Measurements from ENCODE around the gene NEFH.
"Not testable (repeated sequence)": the region's sequence is repeated elsewhere in the genome, so short reads cannot be mapped to it uniquely, and the experiment has no call there.

The NEFH gene

GRCh38 chr22:29461263-29461662 lies 18.8 kb upstream of the NEFH start:
- DNase-seq (ENCODE audit: low spot score): no peak

DNA sequence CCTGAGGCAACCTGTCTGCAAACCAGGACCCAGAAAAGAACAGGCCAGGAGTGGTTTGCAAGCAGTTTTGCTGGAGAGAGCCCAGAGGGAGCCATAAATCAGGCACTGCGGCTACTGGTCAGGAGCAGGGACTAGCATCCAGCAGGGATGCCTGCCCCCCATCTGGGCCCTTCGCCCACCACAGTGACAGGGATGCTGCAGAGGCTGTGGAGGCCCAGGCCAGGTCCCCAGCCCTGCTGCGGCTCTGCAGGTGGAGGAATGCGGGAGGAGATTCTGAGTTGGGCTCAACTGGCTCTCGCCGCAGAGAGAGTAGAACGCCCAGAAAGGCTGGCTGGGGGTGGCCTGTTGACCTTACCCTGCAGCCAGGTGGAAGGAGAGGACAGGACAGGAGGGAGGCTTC lies 16.4 kb upstream of the NEFH start:
- DNase-seq (ENCODE audit: low spot score): no peak

DNA sequence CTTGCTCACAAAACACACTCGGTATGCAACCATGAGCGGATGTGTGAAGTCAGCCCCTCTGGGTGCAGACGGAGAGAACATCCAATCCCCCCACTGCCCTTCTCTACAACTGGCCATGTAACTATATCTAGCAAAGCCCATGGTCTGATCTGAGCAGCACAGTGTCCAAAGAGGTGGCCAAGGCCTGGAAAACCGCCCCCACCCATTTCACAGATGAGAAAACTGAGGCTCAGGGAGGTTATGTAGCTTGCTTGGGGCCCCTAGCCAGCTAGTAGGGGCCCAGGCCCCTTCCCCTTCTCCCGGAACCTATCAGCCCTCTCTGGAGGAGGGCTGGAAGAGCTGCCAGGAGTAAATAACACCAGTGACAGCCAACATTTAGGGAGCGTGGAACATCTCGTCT lies 15.4 kb upstream of the NEFH start:
- DNase-seq (ENCODE audit: low spot score): no peak

GRCh38 chr22:29469755-29470154 lies 10.3 kb upstream of the NEFH start:
- no peak for DNase-seq (ENCODE audit: low spot score)

GRCh38 chr22:29470159-29470855 lies 9.7 kb upstream of the NEFH start:
- peak; percentile 57 for DNase-seq (ENCODE audit: low spot score)

GRCh38 chr22:29473001-29473400 lies 7.0 kb upstream of the NEFH start:
- DNase-seq (ENCODE audit: low spot score): no peak

DNA sequence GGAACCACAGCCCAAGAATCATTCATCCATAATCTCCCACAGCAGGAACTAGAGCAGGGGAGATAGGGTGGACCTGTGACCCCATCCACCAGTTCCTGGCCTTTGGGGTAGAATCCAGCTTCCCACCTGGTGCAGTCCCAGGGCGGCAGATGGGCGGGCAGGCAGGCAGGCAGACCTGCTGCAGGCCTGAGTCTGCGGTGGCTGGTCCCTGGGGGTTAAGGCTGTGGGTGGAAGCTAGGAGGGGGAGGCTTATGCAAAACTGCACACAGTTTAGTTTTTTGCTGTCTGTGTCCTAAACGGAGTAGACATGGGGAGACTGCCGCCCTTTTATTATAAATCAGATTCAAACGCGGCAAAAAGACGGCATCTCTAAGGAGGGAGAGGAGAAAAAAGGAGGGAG lies 4.5 kb upstream of the NEFH start:
- DNase-seq (ENCODE audit: low spot score): no peak

- DNase-seq (ENCODE audit: low spot score): no peak
Measured at GRCh38 chr22:29476116-29476515, 3.9 kb upstream of the NEFH start.

- no peak for DNase-seq (ENCODE audit: low spot score)
Measured at GRCh38 chr22:29477723-29478318, 2.2 kb upstream of the NEFH start.

GRCh38 chr22:29478326-29479276 lies 1.4 kb upstream of the NEFH start:
- no peak for DNase-seq (ENCODE audit: low spot score)

GRCh38 chr22:29480262-29480511 lies 169 bp downstream of the NEFH start:
- DNase-seq (ENCODE audit: low spot score): no peak

DNA sequence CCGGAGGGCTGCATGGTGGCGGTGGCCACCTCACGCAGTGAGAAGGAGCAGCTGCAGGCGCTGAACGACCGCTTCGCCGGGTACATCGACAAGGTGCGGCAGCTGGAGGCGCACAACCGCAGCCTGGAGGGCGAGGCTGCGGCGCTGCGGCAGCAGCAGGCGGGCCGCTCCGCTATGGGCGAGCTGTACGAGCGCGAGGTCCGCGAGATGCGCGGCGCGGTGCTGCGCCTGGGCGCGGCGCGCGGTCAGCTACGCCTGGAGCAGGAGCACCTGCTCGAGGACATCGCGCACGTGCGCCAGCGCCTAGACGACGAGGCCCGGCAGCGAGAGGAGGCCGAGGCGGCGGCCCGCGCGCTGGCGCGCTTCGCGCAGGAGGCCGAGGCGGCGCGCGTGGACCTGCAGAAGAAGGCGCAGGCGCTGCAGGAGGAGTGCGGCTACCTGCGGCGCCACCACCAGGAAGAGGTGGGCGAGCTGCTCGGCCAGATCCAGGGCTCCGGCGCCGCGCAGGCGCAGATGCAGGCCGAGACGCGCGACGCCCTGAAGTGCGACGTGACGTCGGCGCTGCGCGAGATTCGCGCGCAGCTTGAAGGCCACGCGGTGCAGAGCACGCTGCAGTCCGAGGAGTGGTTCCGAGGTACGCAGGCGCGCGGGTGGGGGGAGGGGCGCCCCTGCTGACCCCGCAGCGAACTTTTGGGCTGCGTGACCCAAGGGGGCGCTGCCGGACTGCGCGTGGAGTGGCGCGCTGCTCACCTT lies 670 bp downstream of the NEFH start:
- peak; percentile 24 for DNase-seq (ENCODE audit: low spot score)

- no peak for DNase-seq (ENCODE audit: low spot score)
Measured at GRCh38 chr22:29481265-29482000, 1.4 kb downstream of the NEFH start.

- no peak for DNase-seq (ENCODE audit: low spot score)
Measured at GRCh38 chr22:29482253-29482652, 2.2 kb downstream of the NEFH start.

GRCh38 chr22:29482726-29483125 lies 2.7 kb downstream of the NEFH start:
- no peak for DNase-seq (ENCODE audit: low spot score)

DNA sequence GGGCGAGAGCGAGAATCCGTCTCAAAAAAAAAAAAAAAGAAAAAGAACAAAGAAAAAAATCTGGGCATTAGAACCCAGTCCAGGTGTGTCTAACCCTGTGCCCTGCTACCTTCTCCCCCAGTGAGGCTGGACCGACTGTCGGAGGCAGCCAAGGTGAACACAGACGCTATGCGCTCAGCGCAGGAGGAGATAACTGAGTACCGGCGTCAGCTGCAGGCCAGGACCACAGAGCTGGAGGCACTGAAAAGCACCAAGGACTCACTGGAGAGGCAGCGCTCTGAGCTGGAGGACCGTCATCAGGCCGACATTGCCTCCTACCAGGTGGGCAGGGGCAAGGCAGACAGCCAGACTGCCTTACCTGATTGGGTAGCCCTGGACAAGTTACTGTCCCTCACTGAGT lies 3.2 kb downstream of the NEFH start:
- DNase-seq (ENCODE audit: low spot score): no peak

DNA sequence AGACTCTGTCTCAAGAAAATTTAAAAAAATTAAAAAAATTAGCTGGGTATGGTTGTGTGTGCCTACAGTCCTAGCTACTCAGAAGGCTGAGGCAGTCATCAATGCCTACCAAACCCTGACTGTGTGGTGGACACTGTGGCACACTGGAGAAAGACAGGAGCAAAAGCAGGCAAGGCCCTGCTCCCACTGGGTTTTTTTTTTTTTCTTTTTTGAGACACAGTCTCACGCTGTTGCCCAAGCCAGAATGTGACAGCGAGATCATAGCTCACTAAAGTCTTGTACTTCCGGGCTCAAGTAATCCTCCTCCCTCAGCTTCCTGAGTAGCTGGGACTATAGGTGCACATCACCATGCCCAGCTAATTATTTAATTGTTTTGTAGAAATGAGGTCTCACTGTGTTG lies 4.6 kb downstream of the NEFH start:
- no peak for DNase-seq (ENCODE audit: low spot score)

- DNase-seq (ENCODE audit: low spot score): no peak
Measured at GRCh38 chr22:29485448-29485847, 5.4 kb downstream of the NEFH start.

DNA sequence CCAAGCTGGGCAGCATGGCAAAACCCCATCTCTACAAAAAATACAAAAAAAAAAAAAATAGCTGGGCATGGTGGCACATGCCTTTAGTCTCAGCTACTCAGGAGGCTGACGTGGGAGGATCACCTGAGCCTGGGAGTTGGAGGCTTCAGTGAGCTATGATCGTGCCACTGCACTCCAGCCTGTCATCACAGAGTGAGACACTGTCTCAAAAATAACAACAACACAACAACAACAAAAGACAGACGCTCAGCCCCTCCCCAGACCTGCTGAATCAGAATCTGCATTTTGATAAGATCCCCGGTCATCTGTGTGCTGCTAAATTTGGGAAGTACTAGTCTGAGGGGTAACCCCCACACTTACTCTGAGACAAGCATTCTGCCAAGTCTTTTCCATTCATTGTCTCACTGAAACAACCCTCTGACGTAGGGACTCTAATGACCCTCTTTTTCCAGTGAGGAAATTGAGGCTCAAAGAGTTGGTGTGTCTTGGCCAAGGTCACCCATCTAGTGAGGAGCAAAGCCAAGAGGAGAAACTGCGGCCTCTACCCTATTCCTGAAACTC lies 7.5 kb downstream of the NEFH start:
- DNase-seq (ENCODE audit: low spot score): no peak

- not testable (repeated sequence) for DNase-seq (ENCODE audit: low spot score)
Measured at GRCh38 chr22:29489127-29489780, 9.2 kb downstream of the NEFH start.

DNA sequence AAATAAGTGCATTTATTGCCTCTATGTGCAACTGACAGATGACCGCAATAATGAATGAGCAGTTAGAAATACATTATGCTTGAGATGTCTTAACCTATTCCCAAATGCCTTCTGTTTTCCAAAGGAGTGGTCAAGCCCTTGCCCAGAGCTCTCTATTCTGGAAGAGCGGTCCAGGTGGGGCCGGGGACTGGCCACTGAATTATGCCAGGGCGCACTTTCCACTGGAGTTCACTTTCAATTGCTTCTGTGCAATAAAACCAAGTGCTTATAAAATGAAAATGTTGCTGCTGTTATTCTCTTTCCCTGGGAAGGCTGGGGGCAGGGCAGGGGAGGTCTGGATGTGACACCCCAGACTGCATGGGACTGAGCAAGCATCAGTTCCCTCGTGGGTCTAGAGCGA lies 11.0 kb downstream of the NEFH start:
- no peak for DNase-seq (ENCODE audit: low spot score)

Data from CD4-positive, alpha-beta T cell treated with Interleukin-15 for 4 hours (primary cell).